HT1080 (cell line): ENCODE data around the gene OMP. TPM values are rescaled to one million over a fixed set of nuclear protein-coding genes. Genes with fewer than 3 reads are reported as not detected.

Experiments used
- DNase-seq: peaks from one replicate; pipeline ENCODE4 v3.0.0-alpha.2; 2015; ENCODE audit warnings: low read depth
- total RNA-seq: library from RNA; depleted of rRNA; stranded (reverse); fragments of >200 nt; shearing (Covaris generic); gene quantifications from 2 replicates; pipeline ENCODE4 v1.2.3, GENCODE V29; 2014

OMP gene
- total RNA-seq, 1 experiment from 2014 or later: 0.58 TPM

DNA sequence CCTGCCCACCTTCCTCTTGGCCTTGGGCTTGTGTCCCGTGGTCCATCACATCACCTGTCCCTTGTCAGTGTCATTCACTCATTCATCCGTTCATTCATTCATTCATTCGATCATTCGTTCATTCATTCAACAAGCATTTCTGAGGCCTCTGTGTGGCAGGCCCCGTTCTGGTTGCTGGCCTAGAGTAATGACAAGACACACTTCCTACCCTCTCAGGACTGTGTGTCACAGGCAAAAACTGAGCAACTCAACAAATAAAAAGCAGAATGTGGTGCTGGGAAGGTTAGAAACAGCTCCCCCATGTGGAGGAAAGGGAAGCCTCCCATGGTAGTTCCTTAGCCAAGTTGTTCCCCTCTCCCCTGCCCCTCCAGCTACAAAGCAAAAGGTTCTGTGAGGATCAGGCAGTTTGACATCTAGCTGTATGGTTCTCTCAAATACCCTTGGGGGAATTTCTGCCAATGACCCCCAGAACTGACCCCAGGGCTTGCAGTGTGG is 1.6 kb upstream of the OMP start:
- no peak for DNase-seq

DNA sequence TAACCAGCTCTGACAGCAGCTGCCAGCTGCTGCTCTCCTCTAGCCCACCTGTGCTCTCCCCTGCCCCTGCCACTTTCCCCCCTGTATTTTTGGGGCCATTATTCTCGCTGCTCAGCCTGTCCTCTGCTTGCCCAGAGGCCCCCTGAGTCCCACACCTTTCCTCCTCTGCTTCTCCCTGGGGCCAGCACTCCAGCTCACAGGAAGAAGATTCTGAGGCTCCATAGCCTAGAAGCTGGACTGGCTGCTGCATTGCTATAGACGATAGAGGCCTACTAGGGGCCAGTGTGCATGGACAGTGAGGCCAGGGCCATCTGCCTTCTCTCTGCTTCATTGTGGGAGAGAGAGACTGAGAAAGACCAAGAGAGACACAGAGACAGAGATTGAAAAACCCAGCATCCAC is 679 bp downstream of the OMP start:
- no peak for DNase-seq

GRCh38 chr11:77104727-77105126 is 2.1 kb downstream of the OMP start:
- no peak for DNase-seq

- DNase-seq: no peak
These were observed 3.7 kb downstream of the OMP start for GRCh38 chr11:77106321-77106720.

- DNase-seq: no peak
These were observed 4.1 kb downstream of the OMP start for GRCh38 chr11:77106759-77107158.

- DNase-seq: peak; percentile 83
These were observed 5.3 kb downstream of the OMP start for GRCh38 chr11:77107950-77108349.

DNA sequence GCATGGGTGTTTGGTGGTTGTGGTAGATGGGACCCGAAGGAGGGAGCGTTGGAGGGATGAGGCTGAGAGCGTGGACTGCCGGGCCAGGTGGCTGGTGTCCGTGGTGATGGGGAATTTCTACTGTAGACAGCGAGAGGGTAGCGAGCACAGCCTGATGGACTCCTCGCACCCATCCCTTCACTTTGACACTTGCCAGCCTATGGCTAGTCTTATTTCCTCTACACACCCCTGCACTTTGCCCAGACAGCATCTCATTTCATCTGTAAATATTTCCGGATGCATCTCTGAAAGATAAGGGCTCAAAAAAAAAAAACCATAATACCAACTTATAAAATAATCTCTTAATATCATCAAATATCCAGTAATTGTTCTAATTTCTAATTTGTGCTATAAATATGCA is 5.8 kb downstream of the OMP start:
- DNase-seq: no peak

DNA sequence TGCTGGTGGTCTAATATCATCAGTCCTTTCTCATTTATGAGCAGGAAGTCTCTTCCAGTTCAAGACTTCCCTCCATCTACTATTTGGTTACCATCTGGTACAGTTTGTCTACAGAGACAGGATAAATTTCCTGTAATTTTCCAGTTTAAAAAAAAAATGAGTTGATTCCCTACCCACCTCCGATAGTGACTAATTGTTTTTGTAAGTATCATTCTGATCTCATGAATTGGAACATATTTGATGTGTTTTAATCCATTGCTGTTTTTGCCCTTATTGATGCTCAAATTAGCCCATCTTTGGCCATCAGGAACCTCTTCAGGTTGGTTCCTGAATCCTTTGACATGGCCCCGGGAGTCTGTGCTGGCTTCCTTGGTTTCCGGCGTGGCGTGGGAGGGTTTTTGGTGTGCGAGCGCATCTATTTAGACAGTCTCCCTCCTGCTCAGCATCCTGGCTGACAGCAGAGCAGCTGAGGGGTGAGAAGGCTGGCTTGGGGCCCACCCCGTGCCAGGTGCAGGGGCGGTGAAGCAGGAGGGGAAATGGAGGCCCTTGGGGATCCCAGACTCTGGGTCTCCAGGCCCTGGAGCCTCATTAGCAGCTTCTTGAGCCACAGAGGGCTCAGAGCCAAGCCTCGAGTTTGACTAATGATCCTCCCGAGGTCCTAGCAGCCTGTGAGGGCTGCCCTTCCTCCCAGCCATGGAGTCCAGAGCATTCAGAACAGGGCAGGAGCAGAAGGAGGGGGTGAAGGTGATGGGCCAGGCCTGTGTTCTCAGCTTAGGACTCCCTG is 6.8 kb downstream of the OMP start:
- DNase-seq: peak; percentile 29

DNA sequence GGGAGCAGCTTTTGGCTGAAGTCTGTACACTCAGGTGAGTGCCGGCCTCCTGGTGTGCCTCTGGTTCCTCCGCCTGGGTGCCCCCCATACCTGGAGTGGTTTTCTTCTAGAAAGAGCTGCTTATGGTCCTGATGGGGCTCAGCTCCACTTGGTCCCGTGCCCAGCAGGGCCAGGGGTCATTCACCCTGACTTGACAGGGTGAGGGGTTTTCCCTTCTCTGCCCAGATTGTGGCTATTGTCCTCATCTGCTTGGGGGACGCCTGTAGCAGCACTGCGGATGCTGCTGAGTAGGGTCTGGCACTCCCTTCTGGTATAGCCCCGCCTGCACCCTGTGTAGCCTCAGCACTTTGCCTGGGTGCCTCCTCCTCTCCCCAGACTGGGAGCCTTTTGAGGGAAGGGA is 8.2 kb downstream of the OMP start:
- no peak for DNase-seq

DNA sequence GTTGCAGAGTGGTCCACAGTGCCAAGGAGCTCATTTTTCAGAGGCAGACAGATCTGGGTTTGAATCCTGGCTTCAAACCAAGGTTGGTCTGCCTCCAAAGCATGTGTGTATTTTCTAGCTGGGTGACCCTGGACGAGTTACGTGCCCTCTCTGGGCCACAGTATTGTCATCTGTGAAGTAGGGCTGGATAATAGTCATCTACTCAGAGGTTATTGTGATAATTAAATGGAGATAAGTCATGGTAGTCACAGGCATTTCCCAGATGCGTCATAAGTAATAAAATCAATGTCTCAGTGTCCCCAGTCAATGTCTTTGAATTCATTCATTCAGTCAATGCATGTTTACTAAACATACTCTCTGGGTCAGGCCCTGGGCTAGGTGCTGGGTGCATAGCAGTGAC is 8.6 kb downstream of the OMP start:
- no peak for DNase-seq

- DNase-seq: no peak
These were observed 9.3 kb downstream of the OMP start for GRCh38 chr11:77111946-77112345.

DNA sequence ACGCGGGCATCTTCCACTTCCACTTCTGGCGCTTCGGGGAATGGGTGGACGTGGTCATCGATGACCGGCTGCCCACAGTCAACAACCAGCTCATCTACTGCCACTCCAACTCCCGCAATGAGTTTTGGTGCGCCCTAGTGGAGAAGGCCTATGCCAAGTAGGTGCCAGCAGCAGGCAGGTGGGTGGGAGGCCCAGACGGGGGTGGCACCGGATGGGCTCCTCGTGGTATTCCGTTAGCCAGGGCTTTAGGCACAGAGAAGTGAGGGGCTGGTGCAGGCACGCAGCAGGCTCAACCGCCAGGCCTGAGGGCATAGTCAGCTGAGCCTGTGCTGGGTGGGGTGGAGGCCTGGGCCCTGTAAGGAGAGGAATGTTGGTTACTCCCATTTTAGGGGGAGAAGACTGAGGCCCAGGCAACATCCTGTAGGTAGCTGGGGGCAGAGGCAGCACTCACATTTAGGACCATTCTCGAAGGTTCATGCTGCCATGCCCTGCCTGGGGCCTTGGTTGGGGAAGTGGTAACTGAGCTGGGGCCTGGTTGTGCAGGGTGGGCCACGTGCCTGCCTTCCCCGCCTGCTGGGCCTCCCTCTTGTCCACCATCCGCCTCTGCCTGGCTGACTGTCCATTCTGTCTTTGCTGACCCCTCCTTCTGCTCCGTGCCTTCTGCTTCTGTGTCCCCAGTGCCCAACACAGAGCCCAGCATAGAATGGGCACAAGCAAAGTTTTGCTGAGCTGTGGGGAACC is 10.2 kb downstream of the OMP start:
- DNase-seq: no peak

- peak; percentile 11 for DNase-seq
These were observed 10.9 kb downstream of the OMP start for GRCh38 chr11:77113382-77114088.

DNA sequence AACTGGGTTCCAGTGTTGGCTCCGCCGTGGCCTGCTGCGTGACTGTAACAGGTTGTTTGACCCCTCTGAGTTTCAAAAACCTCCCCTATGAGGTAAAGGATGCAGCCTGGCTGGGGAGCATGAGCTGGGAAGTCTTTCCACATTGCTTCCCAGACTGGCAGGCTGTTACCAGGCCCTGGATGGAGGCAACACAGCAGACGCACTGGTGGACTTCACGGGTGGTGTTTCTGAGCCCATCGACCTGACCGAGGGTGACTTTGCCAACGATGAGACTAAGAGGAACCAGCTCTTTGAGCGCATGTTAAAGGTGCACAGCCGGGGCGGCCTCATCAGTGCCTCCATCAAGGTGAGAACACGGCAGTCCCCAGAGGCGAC is 11.4 kb downstream of the OMP start:
- DNase-seq: no peak

DNA sequence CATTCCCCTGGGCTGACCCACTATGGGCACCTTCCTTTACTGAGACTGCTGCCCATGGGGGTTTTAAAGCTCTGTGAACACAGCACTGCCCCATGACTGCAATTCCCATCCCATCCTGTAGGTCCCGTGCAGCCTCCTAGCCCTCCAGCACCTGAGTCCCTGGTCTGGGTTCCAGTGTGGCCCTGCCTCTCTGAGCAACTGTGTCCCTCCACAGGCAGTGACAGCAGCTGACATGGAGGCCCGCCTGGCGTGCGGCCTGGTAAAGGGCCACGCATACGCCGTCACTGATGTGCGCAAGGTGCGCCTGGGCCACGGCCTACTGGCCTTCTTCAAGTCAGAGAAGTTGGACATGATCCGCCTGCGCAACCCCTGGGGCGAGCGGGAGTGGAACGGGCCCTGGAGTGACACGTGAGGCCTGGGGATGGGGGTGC is 12.6 kb downstream of the OMP start:
- no peak for DNase-seq

GRCh38 chr11:77115956-77116355 is 13.3 kb downstream of the OMP start:
- no peak for DNase-seq

DNA sequence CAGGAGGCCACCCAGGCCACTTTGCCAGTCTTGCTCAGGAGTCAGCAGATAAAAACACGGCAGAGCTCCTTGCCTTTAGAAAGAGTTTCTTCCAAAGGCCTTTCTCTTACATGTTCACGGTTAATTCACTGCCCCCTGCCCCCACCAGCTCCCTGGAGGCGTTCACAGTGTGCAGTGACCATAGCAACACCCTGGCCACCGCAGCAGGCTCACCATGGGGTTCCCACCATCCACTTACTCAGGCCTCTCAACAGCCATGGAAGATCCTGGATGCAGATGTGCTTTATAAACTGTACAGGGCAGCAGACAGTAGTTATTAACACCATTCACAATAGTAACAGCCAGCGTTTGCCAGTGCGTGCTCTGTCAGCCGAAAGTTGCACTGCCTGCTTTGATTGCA is 14.9 kb downstream of the OMP start:
- no peak for DNase-seq

DNA sequence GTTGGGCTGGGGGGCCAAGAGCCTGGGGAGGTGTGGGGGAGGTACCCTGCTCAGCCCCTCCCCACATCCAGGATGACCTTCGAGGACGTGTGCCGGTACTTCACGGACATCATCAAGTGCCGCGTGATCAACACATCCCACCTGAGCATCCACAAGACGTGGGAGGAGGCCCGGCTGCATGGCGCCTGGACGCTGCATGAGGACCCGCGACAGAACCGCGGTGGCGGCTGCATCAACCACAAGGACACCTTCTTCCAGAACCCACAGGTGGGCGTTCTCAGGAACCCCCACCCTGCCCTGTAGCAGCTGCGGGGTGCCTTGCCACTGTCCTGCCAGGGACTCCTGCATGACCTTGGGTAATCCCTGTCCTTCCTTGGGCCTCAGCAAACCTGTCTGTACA is 15.4 kb downstream of the OMP start:
- DNase-seq: no peak

DNA sequence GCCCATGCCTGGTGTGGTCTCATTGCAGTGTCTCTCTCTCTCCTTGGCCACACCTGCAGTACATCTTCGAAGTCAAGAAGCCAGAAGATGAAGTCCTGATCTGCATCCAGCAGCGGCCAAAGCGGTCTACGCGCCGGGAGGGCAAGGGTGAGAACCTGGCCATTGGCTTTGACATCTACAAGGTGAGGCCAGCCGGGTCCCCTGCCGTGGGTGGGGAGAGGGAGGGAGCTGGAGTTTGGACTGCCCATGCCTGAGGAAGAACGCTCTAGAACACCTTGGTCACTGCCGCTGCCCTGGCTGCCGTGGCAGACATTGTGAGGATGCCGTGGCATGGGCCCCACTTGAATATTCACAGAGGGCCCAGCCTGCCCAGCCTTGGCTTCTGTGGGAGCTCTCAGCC is 16.3 kb downstream of the OMP start:
- DNase-seq: no peak

- DNase-seq: no peak
These were observed 16.9 kb downstream of the OMP start for GRCh38 chr11:77119531-77119936.

DNA sequence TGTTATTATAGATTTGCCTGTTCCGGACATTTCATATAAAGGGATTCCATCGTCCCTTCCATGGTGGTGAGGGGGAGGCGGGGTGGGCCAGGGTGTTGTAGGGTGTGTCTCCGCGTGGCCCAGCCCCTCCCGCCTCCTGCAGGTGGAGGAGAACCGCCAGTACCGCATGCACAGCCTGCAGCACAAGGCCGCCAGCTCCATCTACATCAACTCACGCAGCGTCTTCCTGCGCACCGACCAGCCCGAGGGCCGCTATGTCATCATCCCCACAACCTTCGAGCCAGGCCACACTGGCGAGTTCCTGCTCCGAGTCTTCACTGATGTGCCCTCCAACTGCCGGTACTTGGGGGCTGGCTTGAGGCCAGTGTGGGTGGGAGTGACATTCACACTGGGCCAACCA is 17.9 kb downstream of the OMP start:
- no peak for DNase-seq

- no peak for DNase-seq
These were observed 18.5 kb downstream of the OMP start for GRCh38 chr11:77121096-77121640.
